IPS-18a (cell line): Measurements from ENCODE around the gene ECE1.

ENCODE experiments used
- H3K27ac ChIP-seq: one replicate; pipeline ENCODE4 v1.5.1; 2013; ENCODE audit warnings: low read length
- H3K27me3 ChIP-seq: one replicate; pipeline ENCODE4 v1.6.1; 2013; ENCODE audit warnings: mild to moderate bottlenecking, low read length; ENCODE audit not compliant: control insufficient read depth, insufficient read depth
- H3K36me3 ChIP-seq: one replicate; pipeline ENCODE4 v1.6.1; 2013; ENCODE audit warnings: low read depth, low read length; ENCODE audit not compliant: control insufficient read depth
- H3K4me1 ChIP-seq: one replicate; pipeline ENCODE4 v1.6.1; 2013; ENCODE audit warnings: low read depth, low read length; ENCODE audit not compliant: control insufficient read depth
- H3K4me3 ChIP-seq: one replicate; pipeline ENCODE4 v1.5.1; 2013; ENCODE audit warnings: low read length
- H3K9ac ChIP-seq: one replicate; pipeline ENCODE4 v1.6.1; 2013; ENCODE audit warnings: mild to moderate bottlenecking, low read length, moderate library complexity
- H3K9me3 ChIP-seq: one replicate; pipeline ENCODE4 v1.6.1; 2013; ENCODE audit warnings: low read depth, low read length; ENCODE audit not compliant: control insufficient read depth

ECE1 gene

GRCh38 chr1:21259316-21260076, 30.8 kb downstream of the ECE1 start:
- no peaks in the 10 kb centered on the region for H3K27me3 ChIP-seq
- no peak overlapping the region for H3K9ac ChIP-seq
- peaks cover 7% of the 10 kb centered on the region for H3K4me1 ChIP-seq
- no peaks in the 10 kb centered on the region for H3K9me3 ChIP-seq
- no peak overlapping the region for H3K27ac ChIP-seq
- no peaks in the 10 kb centered on the region for H3K36me3 ChIP-seq
- no peak overlapping the region for H3K4me3 ChIP-seq

- Histone ChIP-seq H3K27ac (no peak overlapping the region), H3K4me3 (no peak overlapping the region), H3K4me1 (peaks cover 7% of the 10 kb centered on the region), H3K9me3 (no peaks in the 10 kb centered on the region), H3K36me3 (no peaks in the 10 kb centered on the region), H3K27me3 (no peaks in the 10 kb centered on the region), H3K9ac (no peak overlapping the region)
Observed at GRCh38 chr1:21258331-21259134, 31.7 kb downstream of the ECE1 start.

DNA sequence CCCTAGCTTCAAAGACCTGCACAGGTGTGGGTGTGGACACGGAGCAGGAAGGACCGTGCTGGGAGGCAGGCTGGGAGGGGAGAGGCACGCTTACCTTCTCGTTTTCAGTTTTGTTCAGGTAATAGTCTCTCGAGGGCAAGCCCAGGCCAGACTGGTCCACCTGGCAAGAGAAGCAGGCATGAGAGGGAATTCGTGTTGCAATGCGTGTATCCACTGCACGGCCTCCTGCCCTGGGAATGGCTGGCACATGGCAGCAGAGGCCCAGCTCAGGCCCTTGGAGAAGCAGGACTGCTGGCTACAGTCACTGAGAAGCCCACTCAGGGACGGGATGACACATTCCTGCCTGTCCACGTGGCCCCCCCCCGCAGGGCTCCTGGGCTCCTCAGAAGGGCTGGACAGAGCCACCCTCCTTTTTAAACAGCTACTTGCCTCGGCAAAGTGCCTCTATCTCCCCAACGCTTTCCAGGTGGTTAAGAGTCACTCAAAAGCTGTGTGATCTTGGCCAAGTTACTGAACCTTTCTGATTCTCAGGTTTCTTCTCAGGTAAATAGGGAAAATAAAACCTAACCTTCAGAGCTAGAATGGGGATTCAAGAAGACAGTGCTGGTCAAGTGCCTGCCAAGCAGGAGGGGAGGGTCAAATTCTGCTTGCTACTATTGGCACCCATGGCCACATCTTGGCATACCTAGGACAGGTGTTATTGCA, 32.7 kb downstream of the ECE1 start:
- Histone ChIP-seq H3K27ac (no peak overlapping the region), H3K9me3 (no peaks in the 10 kb centered on the region), H3K9ac (no peak overlapping the region), H3K4me3 (no peak overlapping the region), H3K36me3 (no peaks in the 10 kb centered on the region), H3K27me3 (no peaks in the 10 kb centered on the region), H3K4me1 (peaks cover 7% of the 10 kb centered on the region)

DNA sequence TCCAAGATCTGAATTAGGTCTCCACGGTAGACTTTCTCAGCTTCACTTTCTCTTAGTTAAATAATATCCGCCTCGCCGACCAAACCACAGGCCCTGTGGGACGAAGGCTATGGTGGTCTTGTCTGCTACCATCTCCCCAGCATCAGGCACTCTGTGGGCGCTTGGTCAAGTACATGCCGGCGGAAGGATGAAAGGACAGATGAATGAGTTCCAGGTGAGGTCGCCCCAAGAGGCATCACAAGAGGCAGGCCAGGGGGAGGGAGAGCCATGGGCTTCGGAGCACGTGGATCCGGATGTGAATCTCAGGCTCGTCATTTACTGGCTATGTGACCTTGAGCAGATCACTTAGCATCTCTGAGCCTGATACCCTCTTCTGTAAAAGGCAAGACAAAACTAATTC, 33.5 kb downstream of the ECE1 start:
- Histone ChIP-seq H3K36me3 (no peaks in the 10 kb centered on the region), H3K9me3 (no peaks in the 10 kb centered on the region), H3K9ac (no peak overlapping the region), H3K4me1 (no peaks in the 10 kb centered on the region), H3K27me3 (no peaks in the 10 kb centered on the region), H3K27ac (no peak overlapping the region), H3K4me3 (no peak overlapping the region)

- H3K9me3 ChIP-seq: no peaks in the 10 kb centered on the region
Observed at GRCh38 chr1:21255943-21256320, 34.3 kb downstream of the ECE1 start.

DNA sequence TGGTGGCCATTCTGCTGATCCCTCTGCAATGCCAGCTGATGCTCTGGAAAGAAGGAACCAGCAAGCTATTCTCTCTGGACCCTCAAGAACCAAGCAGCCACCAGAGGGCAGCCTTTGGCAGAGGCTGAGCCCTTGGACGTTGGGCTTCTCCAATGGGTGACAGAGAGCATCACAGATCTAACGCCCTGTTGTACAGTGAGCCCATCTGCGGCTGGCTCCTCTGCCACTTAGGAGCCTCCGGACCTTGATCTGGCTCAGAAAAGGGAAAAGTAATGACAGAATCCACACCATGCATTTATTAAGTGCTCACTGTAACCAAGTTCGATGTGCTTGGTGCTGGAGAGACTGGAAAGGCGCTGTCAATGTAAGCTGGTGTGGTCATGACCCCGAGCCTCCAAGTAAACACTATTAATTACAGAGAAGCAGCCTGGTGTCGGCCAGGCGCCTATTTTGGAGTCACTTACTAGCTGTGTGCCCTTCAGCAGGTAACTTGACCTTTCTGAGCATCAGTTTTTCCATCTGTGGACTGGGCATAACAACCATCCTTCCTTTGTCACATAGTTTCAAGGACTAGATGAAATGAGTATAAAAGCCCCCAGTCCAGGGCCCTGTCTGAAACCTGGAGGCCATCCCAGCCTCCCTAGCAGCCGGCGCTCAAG, 34.9 kb downstream of the ECE1 start:
- Histone ChIP-seq H3K9ac (no peak overlapping the region), H3K4me1 (no peaks in the 10 kb centered on the region), H3K4me3 (no peak overlapping the region), H3K9me3 (no peaks in the 10 kb centered on the region), H3K27ac (no peak overlapping the region), H3K27me3 (no peaks in the 10 kb centered on the region), H3K36me3 (no peaks in the 10 kb centered on the region)

More at GRCh38 chr1:21255943-21256320, 34.3 kb downstream of the ECE1 start:
- Histone ChIP-seq H3K4me3 (no peak overlapping the region), H3K27me3 (no peaks in the 10 kb centered on the region), H3K9ac (no peak overlapping the region), H3K27ac (no peak overlapping the region), H3K36me3 (no peaks in the 10 kb centered on the region), H3K4me1 (no peaks in the 10 kb centered on the region)

- no peak overlapping the region for H3K4me3 ChIP-seq
- no peaks in the 10 kb centered on the region for H3K4me1 ChIP-seq
- H3K27me3 ChIP-seq: no peaks in the 10 kb centered on the region
- no peak overlapping the region for H3K27ac ChIP-seq
- H3K9ac ChIP-seq: no peak overlapping the region
- H3K9me3 ChIP-seq: no peaks in the 10 kb centered on the region
- H3K36me3 ChIP-seq: no peaks in the 10 kb centered on the region
Observed at GRCh38 chr1:21254335-21254951, 35.8 kb downstream of the ECE1 start.

DNA sequence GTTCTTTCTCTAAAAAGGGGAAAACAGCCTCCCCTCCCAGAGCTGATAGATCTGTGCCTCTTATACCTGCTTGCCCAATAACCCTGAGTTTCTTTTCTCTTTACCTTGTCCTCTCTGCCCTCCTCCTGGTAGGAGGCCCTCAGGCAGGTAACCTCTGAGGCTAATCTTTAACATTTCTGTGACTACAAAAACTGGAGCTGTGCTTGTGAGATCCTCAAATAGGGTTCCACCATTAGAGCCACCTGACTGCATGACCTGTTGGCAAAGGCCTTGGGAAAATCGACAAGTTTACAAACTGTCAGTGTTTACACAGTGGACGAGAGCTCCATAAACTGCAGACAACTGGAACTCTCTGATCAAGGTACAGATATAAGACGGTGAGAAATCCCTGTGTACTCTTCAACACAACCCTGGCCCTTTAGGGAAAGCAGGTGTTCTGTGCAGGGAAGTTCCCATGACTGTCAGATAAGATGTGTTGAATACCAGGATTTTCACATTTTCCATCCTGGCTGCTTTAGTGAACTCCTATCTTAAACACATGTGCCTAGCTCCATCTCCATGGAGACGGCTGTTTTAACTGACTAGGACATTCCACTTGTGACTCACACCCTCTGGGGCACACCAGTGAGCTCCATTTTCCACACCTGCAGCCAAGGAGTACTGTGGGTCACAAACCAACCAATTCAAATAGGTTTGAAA, 38.3 kb downstream of the ECE1 start:
- H3K9ac ChIP-seq: no peak overlapping the region
- no peak overlapping the region for H3K27ac ChIP-seq
- H3K9me3 ChIP-seq: no peaks in the 10 kb centered on the region
- no peaks in the 10 kb centered on the region for H3K27me3 ChIP-seq
- no peaks in the 10 kb centered on the region for H3K4me1 ChIP-seq
- no peak overlapping the region for H3K4me3 ChIP-seq
- no peaks in the 10 kb centered on the region for H3K36me3 ChIP-seq

DNA sequence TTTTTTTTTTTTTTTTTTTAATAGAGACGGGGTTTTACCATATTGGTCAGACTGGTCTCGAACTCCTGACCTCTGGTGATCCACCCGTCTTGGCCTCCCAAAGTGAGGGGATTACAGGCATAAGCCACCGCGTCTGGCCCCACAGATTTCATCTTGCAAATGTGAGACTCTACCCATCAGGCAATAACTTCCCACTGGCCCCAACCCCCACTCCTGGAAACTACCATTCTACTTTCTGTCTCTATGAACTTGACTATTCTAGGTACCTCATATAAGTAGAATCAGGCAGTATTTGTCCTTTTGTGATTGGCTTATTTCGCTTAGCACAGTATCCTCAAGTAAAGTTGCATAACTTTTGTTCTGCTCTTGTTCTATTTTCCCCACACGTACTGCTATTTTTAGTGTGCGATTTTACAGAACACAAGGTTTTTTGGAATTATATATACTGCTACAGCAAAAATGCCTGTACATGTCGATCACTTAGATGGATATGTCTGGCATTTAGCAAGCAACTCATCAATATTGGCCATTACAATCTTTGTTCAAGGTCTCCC, 40.2 kb downstream of the ECE1 start:
- no peak overlapping the region for H3K9ac ChIP-seq
- H3K4me1 ChIP-seq: no peaks in the 10 kb centered on the region
- no peaks in the 10 kb centered on the region for H3K36me3 ChIP-seq
- H3K9me3 ChIP-seq: no peaks in the 10 kb centered on the region
- no peak overlapping the region for H3K4me3 ChIP-seq
- no peaks in the 10 kb centered on the region for H3K27me3 ChIP-seq
- no peak overlapping the region for H3K27ac ChIP-seq

- Histone ChIP-seq H3K4me3 (no peak overlapping the region), H3K9me3 (no peaks in the 10 kb centered on the region), H3K36me3 (peaks cover 13% of the 10 kb centered on the region), H3K9ac (no peak overlapping the region), H3K27ac (no peak overlapping the region), H3K27me3 (no peaks in the 10 kb centered on the region), H3K4me1 (no peaks in the 10 kb centered on the region)
Observed at GRCh38 chr1:21247892-21248715, 42.2 kb downstream of the ECE1 start.
